DMS 273 treated with DMSO at 0.1 percent for 48 hours (cell line): ENCODE measurements around the gene PPARG.

Experiments
- DNase-seq: peaks from one replicate; lab custom pipeline; 2025; lab: John Stamatoyannopoulos, UW

Gene PPARG

DNA sequence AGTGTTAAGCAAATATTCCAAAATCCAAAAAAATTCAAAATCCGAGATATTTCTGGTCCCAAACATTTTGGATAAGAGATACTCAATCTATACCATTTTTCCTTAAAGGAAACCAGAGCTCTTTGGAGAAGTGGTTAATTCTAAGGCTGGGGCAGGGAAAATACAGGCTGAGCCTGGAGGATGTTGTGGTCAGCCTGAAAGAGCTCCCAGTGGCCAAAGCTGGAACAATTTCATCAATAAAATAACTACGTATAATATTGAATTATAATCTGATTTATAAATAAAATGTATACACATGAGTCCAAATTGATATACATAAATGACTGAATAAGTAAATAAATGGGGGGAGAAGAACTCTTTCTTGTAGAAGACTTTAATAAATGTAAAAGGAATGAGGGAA lies 24.6 kb downstream of the PPARG start:
- no peak for DNase-seq

DNA sequence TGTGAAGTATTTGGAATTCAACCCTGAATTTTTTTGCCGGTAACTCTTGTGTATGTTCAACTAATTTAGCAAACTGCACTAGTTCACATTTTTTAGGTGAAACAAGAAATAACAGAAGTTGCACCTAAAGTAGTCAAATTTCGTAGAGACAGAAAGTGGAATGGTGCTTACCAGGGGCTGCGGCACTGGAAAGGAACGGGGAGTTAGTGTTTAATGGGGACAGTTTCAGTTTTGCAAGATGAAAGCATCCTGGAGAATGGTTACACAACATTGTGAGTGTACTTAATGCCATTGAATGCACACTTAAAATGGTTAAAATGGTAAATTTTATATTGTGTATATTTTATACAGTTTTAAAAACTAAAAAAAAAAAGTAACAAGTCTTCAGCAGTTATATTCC lies 27.4 kb downstream of the PPARG start:
- DNase-seq, result no peak

DNA sequence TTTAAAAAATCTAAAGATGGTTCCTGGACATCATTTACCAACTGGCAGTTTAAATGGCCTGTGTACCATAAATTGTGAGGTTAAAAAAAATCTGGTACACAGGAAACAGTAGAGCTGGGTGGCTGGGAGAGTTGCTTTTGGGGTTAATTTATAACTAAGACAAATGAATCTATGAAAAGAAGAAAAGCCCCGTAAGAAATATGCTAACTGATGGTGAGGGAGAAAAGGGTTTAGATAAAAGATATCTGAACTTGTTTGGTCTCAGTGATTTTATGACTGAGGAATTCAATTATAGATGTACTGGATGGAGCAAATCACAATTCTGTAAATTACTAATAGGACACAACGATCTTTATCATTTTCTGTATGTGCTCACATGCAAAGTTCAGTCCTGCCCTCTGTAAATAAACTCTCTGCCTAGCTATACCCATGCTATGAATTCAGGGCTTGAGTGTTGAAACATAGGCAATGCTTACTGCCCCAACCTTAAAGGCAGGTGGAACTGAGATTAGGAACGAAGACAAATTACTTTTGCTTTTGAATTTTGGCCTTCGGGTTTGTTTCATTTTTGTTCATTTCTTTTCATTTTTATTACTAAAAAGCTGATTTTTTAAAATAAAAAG lies 28.0 kb downstream of the PPARG start:
- no peak for DNase-seq

DNA sequence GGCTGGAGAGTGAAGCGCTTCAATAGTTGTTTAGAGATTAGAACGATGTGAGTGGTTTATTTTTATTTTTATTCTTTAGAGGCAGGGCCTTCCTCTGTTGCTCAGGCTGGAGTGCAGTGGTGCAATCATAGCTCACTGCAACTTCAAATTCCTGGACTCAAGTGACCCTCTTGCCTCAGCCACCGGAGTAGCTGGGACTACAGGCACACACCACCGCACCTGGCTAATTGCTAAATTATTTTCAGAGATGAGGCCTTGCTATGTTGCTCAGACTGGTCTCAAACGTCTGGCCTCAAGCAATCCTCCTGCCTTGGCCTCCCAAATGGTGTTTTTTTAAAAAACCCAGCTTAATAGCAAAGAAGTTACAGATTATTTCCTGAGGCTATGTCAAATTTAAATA lies 29.0 kb downstream of the PPARG start:
- no peak for DNase-seq

DNA sequence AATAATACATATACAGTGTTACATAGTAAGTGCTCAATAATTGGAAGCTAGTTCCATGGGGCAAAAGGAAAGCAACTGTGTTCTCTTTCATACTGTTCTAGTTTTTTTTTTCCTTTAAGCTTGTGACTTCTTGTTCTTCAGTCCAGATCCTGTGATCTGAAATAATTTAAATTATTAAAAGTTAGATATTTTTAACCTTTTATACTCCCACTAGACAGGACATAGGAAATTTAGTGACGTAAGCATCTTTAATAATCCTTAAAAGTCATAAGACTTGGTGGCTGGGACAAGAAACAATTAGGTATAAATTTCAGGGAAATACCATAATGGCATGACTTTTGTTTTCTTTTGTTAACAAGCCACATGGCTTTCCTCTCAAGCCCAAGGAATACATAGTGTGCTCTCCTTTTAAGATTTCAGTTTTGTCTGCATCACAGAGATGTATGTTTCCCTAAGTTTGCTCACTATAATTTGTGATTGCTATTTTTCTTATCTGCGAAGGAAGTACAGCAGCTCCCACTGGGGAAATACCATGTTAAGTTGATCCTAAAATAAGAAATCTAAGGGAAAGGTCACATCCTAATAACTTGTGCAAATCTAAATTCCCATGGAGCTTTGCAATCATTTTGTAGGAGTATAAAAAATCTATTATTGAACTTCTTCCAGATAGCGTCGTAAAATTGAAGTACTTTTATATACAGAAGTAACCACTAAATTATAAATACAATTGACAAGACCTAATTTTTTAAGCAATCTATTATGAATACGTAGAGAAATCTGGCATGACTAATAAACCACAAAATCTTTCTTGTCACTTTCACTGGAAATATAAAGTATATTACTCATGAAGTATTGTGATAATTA lies 30.1 kb downstream of the PPARG start:
- no peak for DNase-seq

- no peak for DNase-seq
Measured at GRCh38 chr3:12321015-12321414, 32.1 kb downstream of the PPARG start.

DNA sequence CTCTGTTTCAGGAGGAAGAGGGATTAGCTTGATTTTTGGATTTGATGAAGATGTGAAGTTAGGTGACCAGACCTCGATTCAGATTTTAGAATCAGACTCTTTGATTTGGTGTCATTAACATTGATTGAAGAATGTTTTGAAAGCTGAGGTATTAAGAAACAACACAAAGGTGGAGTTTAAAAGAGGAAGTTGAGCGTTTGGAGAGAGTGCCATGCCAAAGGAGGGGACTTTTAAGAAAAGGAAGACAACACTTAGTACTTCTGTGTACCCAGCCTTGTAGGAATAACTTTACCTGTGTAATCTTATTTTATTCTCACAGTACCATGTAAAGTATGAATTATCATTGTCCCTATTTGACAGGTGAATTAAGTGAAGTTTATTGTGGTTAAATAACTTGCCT lies 34.4 kb downstream of the PPARG start:
- DNase-seq, result no peak

DNA sequence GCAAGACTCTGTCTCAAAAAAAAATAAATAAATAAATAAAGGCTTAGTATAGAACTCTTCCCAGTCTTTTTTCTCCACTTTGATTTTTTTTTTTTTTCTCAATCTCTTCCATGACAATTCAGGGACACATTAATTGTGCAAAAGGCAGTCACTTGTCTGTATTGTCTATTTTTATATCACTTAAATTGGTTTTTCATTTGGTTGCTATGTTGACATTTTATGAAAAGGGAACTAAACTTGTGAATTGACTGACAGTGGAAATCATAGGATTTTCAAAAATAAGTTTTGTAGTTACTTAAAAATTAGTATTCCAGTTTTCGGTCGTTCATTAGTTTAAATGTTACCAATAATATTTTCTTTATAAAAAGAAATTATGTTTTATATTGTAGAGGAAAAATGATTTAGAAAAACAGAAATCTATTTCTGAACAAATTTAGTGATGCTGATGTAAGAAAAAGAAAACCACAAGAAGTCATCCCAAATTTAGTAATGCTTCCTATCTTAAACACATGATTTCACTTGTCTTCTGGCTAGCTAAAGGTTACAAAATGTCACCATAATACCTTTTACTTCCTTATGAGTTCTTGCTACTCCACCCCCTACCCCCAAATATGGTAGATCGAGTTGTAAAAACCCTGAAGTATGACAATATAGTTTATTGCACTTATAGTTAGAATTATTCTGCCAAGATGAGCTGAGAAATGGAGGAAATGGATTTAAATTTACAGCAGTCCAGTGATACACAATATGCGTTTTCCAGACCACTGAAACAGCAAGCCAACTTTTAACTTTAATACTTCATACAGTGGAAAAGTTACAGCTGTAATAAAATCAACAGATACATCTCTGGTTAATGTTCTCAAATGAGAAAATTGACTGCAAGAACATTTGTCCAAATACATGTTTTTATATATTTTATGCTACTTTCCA lies 37.0 kb downstream of the PPARG start:
- no peak for DNase-seq

- DNase-seq, result no peak
Measured at GRCh38 chr3:12327021-12327420, 38.2 kb downstream of the PPARG start.

DNA sequence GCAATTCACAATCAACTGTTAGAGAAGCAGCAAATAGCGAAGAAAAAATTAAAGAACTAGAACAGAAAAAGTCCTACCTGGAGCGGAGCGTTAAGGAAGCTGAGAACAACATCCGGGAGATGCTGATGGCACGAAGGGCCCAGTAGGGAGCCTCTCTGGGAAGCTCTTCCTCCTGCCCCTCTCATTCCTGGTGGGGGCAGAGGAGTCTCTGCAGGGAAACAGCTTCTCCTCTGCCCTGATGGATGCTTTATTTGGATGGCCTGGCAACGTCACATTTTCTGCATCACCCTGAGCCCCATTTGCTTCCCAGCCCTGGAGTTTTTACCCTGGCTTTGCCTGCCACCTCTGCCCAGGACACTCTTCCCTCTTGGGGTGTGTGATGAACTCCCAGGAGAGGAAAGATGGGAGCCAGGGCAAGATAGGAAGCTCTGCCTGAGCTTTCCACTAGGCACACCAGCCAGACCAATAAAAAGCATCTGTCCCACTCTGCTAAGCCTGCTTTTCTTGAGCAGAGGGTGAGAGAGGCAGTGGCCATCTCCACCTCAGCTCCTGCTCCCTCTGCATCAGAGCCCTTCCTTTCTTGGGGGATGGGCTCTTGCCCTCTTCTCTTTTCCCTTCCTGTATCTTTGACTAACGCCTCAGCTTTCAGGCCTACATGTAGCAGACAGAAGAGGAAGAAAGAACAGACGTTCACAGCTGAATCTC lies 39.4 kb downstream of the PPARG start:
- DNase-seq, result no peak

GRCh38 chr3:12328837-12329462 lies 40.1 kb downstream of the PPARG start:
- DNase-seq, result no peak

DNA sequence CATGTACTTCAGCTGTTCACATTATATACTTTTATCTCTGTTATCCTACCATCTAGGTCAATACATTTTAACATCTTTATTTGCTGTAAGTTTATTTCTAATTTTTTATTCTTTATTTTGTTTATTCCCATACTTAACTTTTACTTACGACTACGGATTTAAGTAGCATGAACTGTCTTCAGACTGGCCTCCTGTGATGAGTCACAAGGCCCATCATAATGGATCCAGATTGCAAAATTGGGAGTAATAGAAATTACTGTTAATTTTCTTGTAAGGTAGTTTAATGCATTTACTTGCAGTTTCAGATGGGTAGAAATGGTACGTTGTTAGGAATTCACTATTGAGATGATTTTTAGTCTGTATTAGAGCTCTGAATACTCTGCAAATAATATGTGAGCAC lies 45.9 kb downstream of the PPARG start:
- DNase-seq, result no peak

GRCh38 chr3:12335421-12335820 lies 46.6 kb downstream of the PPARG start:
- DNase-seq, result no peak

DNA sequence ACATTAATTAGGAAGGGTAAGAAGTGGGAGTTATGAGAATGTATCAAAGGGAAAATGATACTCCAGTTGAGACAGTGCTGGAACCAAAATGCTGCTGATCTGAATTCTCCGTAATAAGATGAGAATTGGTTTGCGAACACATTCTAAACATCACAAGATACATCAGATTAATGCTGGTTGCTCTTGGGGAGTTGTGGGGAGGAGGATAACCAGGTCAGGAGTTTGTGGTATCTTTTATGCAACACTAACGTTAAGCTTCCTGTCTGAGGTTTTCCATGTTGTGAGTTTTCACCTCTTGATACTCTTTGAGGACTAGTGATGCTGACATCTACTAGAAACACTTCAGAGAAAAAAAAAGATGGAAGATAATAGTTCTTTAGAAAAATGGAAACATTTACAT lies 47.2 kb downstream of the PPARG start:
- DNase-seq, result no peak

DNA sequence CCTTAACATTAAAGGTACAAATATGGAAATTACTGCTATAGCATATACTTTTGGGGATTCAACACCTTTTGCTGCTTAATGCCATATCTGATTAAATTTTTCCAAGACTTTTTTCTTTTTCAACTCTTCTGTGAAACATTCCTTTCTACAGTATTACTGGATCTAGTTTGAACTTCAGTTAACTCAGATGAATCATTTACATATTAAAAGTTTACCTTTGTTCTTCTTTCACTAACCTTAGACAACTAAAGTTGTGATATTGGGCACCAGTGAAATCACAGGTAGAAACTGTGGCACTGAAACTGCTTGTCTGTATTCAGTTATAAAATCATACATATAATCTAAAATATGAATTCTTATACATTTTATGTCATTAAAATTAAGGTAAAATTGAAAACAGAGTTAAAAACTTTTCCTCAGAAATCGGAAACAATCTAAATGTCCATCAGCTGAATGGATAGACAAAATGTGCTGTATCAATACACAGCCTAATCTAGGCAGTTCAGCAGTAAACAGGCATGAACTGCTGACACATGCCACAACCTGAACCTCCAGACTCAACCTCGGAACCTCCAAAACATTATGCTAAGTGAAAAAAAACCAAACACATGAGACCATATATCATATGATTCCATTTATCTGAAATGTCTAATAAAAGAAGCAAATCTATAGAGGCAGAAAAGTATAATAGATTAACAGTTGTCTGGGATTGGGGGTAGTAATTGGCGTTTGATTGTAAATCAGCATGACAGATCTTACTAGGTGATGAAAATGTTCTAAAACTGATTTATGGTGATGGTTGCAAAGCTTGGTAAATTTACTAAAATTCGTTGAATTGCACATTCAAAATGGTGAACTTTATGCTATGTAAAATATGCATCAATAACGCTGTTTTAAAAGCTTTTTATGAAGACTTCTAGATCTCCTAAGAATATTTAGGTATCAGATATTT lies 50.0 kb downstream of the PPARG start:
- DNase-seq, result no peak

DNA sequence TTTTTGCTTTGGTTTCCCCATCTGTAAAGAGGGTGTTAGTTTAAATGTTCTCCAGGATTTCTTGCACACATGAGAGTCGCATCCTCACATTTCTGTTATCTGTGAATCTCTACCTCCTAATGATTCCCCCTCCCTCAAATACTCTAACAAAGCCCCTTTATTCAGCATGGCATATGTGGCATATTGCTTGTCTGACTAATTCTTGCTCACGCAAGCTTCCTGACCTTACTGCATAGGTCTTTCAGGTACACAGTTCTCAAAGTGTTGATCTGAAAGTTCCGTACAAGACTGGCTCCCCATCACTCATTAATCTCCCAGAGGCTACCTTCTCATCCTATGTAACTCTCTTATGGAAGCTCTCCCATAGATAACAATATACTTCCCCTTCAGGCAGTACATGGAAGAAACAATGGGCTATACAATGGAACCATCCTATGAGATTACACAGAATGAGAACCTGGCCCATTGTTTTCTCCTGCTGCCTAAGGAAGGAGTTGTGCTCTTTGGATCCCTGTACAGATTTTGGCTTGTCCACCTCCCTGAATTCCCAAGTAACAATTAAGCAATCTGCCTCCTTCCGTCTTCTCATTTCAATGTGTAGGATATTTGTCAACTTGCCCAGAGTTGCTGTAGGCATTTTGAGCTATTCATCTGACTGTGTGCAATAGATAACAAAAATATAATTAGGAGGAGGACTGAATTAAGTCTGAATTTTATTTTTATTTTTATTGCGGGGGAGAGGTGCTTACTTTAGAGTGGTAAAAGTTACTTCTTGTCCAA lies 51.0 kb downstream of the PPARG start:
- no peak for DNase-seq

DNA sequence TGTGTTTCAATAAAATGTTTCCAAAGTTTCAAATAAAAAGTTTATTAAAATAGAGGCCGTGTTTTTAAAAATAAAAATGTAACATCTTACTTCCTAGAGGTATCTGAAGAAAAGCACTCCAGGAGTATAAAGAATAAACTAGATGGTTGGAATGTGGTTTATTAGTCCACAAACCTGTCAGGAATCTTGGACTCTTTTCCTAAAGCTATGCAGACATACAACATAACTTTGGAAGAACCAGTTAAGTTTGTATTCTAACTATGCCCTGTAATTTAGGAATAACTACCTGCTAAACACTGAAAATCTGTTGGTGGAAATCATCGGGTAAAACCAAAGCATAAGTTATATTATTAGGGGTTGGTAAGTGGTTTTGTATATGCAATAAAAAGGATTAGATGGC lies 51.6 kb downstream of the PPARG start:
- no peak for DNase-seq

DNA sequence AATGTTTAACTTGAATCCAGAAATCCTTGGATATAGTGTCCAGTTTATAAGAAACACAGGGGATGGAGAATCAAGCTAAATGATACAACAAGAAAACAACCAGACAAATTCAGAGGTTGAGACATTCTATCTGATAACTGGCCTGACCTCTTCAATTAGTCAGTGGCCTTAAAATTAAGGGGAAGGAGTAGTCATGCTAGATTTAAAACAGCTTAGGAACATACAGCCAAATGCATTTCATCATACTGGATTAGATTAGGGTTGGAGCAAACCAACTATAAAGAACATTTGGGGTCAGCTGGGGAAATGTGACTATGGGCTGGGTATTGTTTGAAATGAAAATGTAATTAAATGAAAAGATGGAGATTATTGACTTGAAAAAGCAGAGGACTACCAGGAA lies 53.3 kb downstream of the PPARG start:
- no peak for DNase-seq

- no peak for DNase-seq
Measured at GRCh38 chr3:12343047-12343501, 54.2 kb downstream of the PPARG start.
